ENCODE measurements around the gene KCNIP1. TPM values are rescaled to one million over a fixed set of nuclear protein-coding genes. Genes with fewer than 3 reads are reported as not detected.

Gene KCNIP1
- not detected in 2 replicates for total RNA-seq (2013; cell fraction: nucleolus; rRNA removed)
- not detected in 2 replicates for total RNA-seq (2014; rRNA removed)
- not detected in 2 replicates for total RNA-seq (2014; rRNA removed; fragmentation: Illumina TruSeq; extraction: Trizol)
- not detected in 2 replicates for total RNA-seq (2021)
- polyA plus RNA-seq (2011; ENCODE audit: low read depth): not detected
- not detected in 2 replicates for polyA plus RNA-seq (2011; rRNA removed)
- not detected in 2 replicates for polyA plus RNA-seq (2011; cell fraction: cytosol; rRNA removed)
- not detected in 2 replicates for polyA plus RNA-seq (2011; cell fraction: nucleus; rRNA removed)
- not detected in 2 replicates for polyA plus RNA-seq (2012)
- not detected in 2 replicates for polyA plus RNA-seq (2014; fragmentation: Illumina TruSeq; extraction: Trizol)
- not detected for polyA plus RNA-seq (2014; fragmentation: Nextera tagmentation; extraction: Ambion mirVana)
- not detected in 2 replicates for polyA plus RNA-seq (2014; rRNA removed)
- polyA plus RNA-seq (2016; fragmentation: Nextera tagmentation; extraction: Ambion mirVana): not detected
- not detected in 2 replicates for polyA minus RNA-seq (2011; rRNA and poly(A)+ RNA removed)
- polyA minus RNA-seq (2011; cell fraction: cytosol; rRNA and poly(A)+ RNA removed): not detected in 2 replicates
- polyA minus RNA-seq (2011; cell fraction: nucleus; rRNA and poly(A)+ RNA removed): not detected in 2 replicates
- percentile 13 among the genes with signal in this experiment for Bru-seq, nascent RNA
- BruChase-seq, experiment 1, labeled RNA remaining after a 6-hour chase: percentile 6 among the genes with signal in this experiment
- BruChase-seq, experiment 2, labeled RNA remaining after a 2-hour chase: percentile 7 among the genes with signal in this experiment
- long read RNA-seq, experiment 1: 0 reads
- long read RNA-seq, experiment 2, partial matches to known transcripts: 0 of 2 reads
- long read RNA-seq, experiment 2, other reads (novel, unspliced or antisense): 2 of 2 reads

GRCh38 chr5:170503990-170504596, at the start of gene KCNIP1:
TSS of gene KCNIP1 (plus strand) at chr5:170504020.
- DNase-seq (ENCODE audit: low read depth, low spot score) (no peak), FAIRE-seq (no peak), ATAC-seq (no peak)
- Histone ChIP-seq H3K79me2 (ENCODE audit: control insufficient read depth, insufficient read depth, low read length) (no peaks in the 10 kb centered on the region), H3K36me3 (ENCODE audit: control insufficient read depth in 2 of 2, insufficient read depth in 2 of 2, low read length in 1 of 2) (no peaks in the 10 kb centered on the region), H2AFZ (ENCODE audit: control insufficient read depth, low read depth, low read length) (no peak within 1 kb of the TSS), H4K20me1 (ENCODE audit: control insufficient read depth, insufficient read depth) (no peaks in the 10 kb centered on the region), H3K4me1 (ENCODE audit: control insufficient read depth, insufficient read depth, low read length) (no peaks in the 10 kb centered on the region), H3K4me2 (ENCODE audit: control insufficient read depth, insufficient read depth) (no peak within 1 kb of the TSS), H3K4me3 (no peak within 1 kb of the TSS), H3K27me3 (replicated peaks in 1 of 2; ENCODE audit: control insufficient read depth in 2 of 2, insufficient read depth in 2 of 2, low read length in 1 of 2) (peaks cover 12 to 22% of the 10 kb centered on the region in 2 experiments), H3K9ac (ENCODE audit: control insufficient read depth, insufficient read depth, low read length) (no peak within 1 kb of the TSS), H3K27ac (ENCODE audit: control insufficient read depth, insufficient read depth) (no peak within 1 kb of the TSS), H3K9me3 (replicated peaks; ENCODE audit: control insufficient read depth, insufficient read depth, low read length) (no peaks in the 10 kb centered on the region)
- WGBS (ENCODE audit: insufficient coverage, insufficient replicate concordance, low lambda C conversion rate, missing lambda C conversion rate): 17% methylated on average over 43 of the region's 65 CpGs
- in situ Hi-C loops (cut with MboI): no loop called here
- ChIA-PET SMC1A (ENCODE audit: uncharacterized antibody, unreplicated experiment) (no interaction called here), CTCF (no interaction called here), POLR2A (no interaction called here), RAD21 (ENCODE audit: unreplicated experiment) (no interaction called here)
- no TSS peak for BruUV-seq (replicated peaks)
- intact Hi-C loops (cut with micrococcal nuclease; ENCODE audit: unreplicated experiment): no loop called here
- TF ChIP-seq, protein P1, sequence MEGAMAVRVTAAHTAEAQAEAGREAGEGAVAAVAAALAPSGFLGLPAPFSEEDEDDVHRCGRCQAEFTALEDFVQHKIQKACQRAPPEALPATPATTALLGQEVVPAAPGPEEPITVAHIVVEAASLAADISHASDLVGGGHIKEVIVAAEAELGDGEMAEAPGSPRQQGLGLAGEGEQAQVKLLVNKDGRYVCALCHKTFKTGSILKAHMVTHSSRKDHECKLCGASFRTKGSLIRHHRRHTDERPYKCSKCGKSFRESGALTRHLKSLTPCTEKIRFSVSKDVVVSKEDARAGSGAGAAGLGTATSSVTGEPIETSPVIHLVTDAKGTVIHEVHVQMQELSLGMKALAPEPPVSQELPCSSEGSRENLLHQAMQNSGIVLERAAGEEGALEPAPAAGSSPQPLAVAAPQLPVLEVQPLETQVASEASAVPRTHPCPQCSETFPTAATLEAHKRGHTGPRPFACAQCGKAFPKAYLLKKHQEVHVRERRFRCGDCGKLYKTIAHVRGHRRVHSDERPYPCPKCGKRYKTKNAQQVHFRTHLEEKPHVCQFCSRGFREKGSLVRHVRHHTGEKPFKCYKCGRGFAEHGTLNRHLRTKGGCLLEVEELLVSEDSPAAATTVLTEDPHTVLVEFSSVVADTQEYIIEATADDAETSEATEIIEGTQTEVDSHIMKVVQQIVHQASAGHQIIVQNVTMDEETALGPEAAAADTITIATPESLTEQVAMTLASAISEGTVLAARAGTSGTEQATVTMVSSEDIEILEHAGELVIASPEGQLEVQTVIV (IDR thresholded peaks at IDR 0.05; ENCODE audit: borderline replicate concordance, partially characterized antibody): no peak
- TF ChIP-seq SMARCA5 (IDR thresholded peaks at IDR 0.05) (no peak), NFXL1 (IDR thresholded peaks at IDR 0.05; ENCODE audit: borderline replicate concordance) (no peak), KAT2A (conservative IDR thresholded peaks at IDR 0.05; ENCODE audit: control insufficient read depth, low read depth, low read length) (no peak), ASH2L (IDR thresholded peaks at IDR 0.05; ENCODE audit: borderline replicate concordance, low read depth) (no peak), SMAD1 (IDR thresholded peaks at IDR 0.05; ENCODE audit: low read depth, partially characterized antibody) (no peak), CHD1 (IDR thresholded peaks at IDR 0.05; ENCODE audit: low read depth, low read length) (no peak), ZZZ3 (IDR thresholded peaks at IDR 0.05; ENCODE audit: control insufficient read depth, insufficient read length, low read depth) (no peak), MTA3 (IDR thresholded peaks at IDR 0.05; ENCODE audit: borderline replicate concordance, low read length) (no peak), SUPT20H (IDR thresholded peaks at IDR 0.05; ENCODE audit: borderline replicate concordance, control insufficient read depth, low read depth, low read length) (no peak), CBX5 (IDR thresholded peaks at IDR 0.05; ENCODE audit: low read depth) (no peak)
- TF ChIP-seq, protein P2, sequence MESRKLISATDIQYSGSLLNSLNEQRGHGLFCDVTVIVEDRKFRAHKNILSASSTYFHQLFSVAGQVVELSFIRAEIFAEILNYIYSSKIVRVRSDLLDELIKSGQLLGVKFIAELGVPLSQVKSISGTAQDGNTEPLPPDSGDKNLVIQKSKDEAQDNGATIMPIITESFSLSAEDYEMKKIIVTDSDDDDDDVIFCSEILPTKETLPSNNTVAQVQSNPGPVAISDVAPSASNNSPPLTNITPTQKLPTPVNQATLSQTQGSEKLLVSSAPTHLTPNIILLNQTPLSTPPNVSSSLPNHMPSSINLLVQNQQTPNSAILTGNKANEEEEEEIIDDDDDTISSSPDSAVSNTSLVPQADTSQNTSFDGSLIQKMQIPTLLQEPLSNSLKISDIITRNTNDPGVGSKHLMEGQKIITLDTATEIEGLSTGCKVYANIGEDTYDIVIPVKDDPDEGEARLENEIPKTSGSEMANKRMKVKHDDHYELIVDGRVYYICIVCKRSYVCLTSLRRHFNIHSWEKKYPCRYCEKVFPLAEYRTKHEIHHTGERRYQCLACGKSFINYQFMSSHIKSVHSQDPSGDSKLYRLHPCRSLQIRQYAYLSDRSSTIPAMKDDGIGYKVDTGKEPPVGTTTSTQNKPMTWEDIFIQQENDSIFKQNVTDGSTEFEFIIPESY (IDR thresholded peaks at IDR 0.05): no peak

Measured in GM12878 (cell line).